ENCODE measurements around the gene IGF2R. TPM values are rescaled to one million over a fixed set of nuclear protein-coding genes. Genes with fewer than 3 reads are reported as not detected.

Gene IGF2R
- total and polyA plus RNA-seq, 2 donors (not counting 1 experiment from before 2014, with no cell fraction given), result 9.5 to 53.3 TPM

DNA sequence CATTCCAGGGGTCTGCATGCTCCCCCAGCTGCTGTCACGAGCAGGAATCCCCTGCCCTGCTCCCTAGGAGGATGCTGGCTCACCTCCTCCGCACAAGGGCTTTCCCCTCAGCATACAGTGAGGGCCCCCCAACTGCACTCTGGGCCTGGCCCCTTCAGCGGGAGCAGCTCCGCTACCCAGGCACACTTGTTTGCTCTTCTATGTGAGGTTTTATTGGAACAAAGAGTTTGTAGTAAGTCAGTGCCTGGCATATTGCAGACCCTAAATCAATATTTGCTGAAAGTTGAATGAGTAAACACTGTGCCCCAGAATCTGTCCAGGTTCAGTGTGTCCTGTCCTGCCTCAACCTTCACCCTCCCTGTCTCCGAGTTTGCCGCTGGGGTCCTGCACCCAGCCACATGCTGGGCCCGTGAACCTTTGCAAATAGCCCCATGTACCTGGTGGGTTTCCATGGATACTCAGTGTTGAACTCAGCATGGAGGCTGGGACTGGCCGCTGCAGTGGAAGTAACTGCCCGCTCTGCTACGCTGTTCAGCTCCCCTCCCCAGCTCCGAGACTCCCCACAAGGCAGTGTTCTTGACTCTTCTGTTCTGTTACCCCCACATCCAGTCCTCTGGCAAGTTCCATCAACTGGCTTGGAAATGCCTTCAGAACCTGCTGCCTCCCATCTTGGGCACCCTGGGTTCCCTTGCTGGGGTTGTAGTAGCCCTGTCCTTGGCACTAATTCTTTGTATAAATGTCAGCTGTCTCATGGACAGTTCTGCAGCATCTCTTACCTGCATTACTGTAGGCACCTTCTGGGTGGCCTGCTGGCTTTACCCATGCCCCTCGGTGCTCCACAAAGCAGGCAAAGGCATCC lies 168.5 kb downstream of the IGF2R start:
- H4K20me1 ChIP-seq (ENCODE audit: control insufficient read depth, insufficient read depth, low read length, poor library complexity, severe bottlenecking), result no peaks in the 10 kb centered on the region
- POLR2A ChIA-PET, result no interaction called here
- DNase-seq (no peak), ATAC-seq (ENCODE audit: low read depth) (no peak)
- peaks cover 0 to 4% of the 10 kb centered on the region in 2 donors for H3K4me1 ChIP-seq (ENCODE audit: control insufficient read depth in 2 of 2, insufficient read depth in 2 of 2, low read length in 2 of 2)
- H3K4me3 ChIP-seq (ENCODE audit: control extremely low read depth in 1 of 5, extremely low read depth in 1 of 5, insufficient read depth in 1 of 5, low read depth in 2 of 5, low read length in 4 of 5), result no peak overlapping the region
- no peak overlapping the region for H3K4me2 ChIP-seq (replicated peaks; ENCODE audit: low read depth, low read length, poor library complexity, severe bottlenecking)
- CTCF ChIA-PET, result interaction anchor here (0.9 to 1.5 kb wide), 5 partner anchors 17 to 318 kb away, joined by 3 to 9 read pairs (median 4); no protein-coding TSS in a partner anchor
- no peak overlapping the region for H3K9ac ChIP-seq (ENCODE audit: low read length)
- H3K27ac ChIP-seq (ENCODE audit: low read length in 2 of 2), result no peak overlapping the region
- WGBS (ENCODE audit: insufficient coverage), result 57% methylated on average over 12 of the region's 12 CpGs
- TF ChIP-seq, protein P1, sequence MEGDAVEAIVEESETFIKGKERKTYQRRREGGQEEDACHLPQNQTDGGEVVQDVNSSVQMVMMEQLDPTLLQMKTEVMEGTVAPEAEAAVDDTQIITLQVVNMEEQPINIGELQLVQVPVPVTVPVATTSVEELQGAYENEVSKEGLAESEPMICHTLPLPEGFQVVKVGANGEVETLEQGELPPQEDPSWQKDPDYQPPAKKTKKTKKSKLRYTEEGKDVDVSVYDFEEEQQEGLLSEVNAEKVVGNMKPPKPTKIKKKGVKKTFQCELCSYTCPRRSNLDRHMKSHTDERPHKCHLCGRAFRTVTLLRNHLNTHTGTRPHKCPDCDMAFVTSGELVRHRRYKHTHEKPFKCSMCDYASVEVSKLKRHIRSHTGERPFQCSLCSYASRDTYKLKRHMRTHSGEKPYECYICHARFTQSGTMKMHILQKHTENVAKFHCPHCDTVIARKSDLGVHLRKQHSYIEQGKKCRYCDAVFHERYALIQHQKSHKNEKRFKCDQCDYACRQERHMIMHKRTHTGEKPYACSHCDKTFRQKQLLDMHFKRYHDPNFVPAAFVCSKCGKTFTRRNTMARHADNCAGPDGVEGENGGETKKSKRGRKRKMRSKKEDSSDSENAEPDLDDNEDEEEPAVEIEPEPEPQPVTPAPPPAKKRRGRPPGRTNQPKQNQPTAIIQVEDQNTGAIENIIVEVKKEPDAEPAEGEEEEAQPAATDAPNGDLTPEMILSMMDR (IDR thresholded peaks at IDR 0.05), result no peak
- no peak for TF ChIP-seq EZH2 (IDR thresholded peaks at IDR 0.05; ENCODE audit: borderline replicate concordance, insufficient read depth, low read depth, low read length, poor library complexity, severe bottlenecking)
- H3K36me3 ChIP-seq (replicated peaks in 1 of 2; ENCODE audit: control extremely low read depth in 1 of 2, control insufficient read depth in 1 of 2, extremely low read depth in 1 of 2, insufficient read depth in 2 of 2, low read length in 1 of 2), result no peaks in the 10 kb centered on the region
- H3K27ac Mint-ChIP-seq, result no peak overlapping the region
- no peak overlapping the region for H2AFZ ChIP-seq (ENCODE audit: insufficient read depth, low read depth, low read length, poor library complexity, severe bottlenecking)
- no peaks in the 10 kb centered on the region for H3K27me3 Mint-ChIP-seq
- H3K9me3 Mint-ChIP-seq (ENCODE audit: insufficient read depth), result no peaks in the 10 kb centered on the region
- H3K4me1 Mint-ChIP-seq, result no peaks in the 10 kb centered on the region
- no peak overlapping the region for H3K4me3 Mint-ChIP-seq
- H3K9me3 ChIP-seq (ENCODE audit: control extremely low read depth in 1 of 3, control insufficient read depth in 2 of 3, insufficient read depth in 1 of 3, low read length in 2 of 3), result no peaks in the 10 kb centered on the region
- H3K79me2 ChIP-seq (ENCODE audit: control insufficient read depth, insufficient read depth, low read length), result no peaks in the 10 kb centered on the region
- H3K27me3 ChIP-seq (replicated peaks in 1 of 4; ENCODE audit: control extremely low read depth in 1 of 4, control insufficient read depth in 3 of 4, insufficient read depth in 4 of 4, low read length in 3 of 4), result peaks cover 0 to 3% (median 0%) of the 10 kb centered on the region in 4 experiments
- intact Hi-C loops (cut with micrococcal nuclease), result no loop called here
